H1 (cell line): ENCODE data around the gene AGPAT3. TPM values are rescaled to one million over a fixed set of nuclear protein-coding genes. Genes with fewer than 3 reads are reported as not detected.

ENCODE experiments used
- CTCF ChIA-PET: fragments of 300-600 bp; sonication (Branson Sonifier 250); formaldehyde crosslinking; loops from one replicate; lab custom pipeline; 2021; ENCODE audit not compliant: partially characterized antibody; lab: Charles Lee
- POLR2A ChIA-PET: fragments of 300-600 bp; sonication (Branson Sonifier 250); formaldehyde crosslinking; loops from one replicate; lab custom pipeline; 2021; ENCODE audit warnings: inconsistent platforms; ENCODE audit not compliant: partially characterized antibody; lab: Charles Lee
- DNase-seq, 2 experiments: peaks; one replicate each; pipeline versions ENCODE4 v3.0.0 to v3.0.0-alpha.2; 2010 to 2022; ENCODE audit warnings: low spot score in 2 of 2, low read depth in 1 of 2, mixed read lengths in 1 of 2
- FAIRE-seq: peaks from 2 replicates; lab custom pipeline; 2011; peaks lifted over from hg19 to GRCh38; lab: Jason Lieb, UNC
- H2AFZ ChIP-seq: 2 replicates; pipeline ENCODE4 v1.8.1; 2012; ENCODE audit warnings: low read length, inconsistent platforms
- H2AK5ac ChIP-seq: 2 replicates; pipeline ENCODE4 v1.6.1; 2013; ENCODE audit warnings: low read depth, low read length
- H2BK120ac ChIP-seq: replicated peaks from 2 replicates; pipeline ENCODE3; 2013; ENCODE audit warnings: low read depth, low read length, inconsistent platforms
- H2BK12ac ChIP-seq: 2 replicates; pipeline ENCODE4 v1.6.1; 2013; ENCODE audit warnings: low read depth, low read length
- H2BK15ac ChIP-seq: 2 replicates; pipeline ENCODE4 v1.6.1; 2013; ENCODE audit warnings: low read length
- H2BK20ac ChIP-seq: 2 replicates; pipeline ENCODE4 v1.6.1; 2013; ENCODE audit warnings: low read length
- H2BK5ac ChIP-seq: 2 replicates; pipeline ENCODE4 v1.6.1; 2013; ENCODE audit warnings: low read depth, low read length
- H3K14ac ChIP-seq: 2 replicates; pipeline ENCODE4 v1.6.1; 2013; ENCODE audit warnings: inconsistent platforms; ENCODE audit not compliant: insufficient read length
- H3K18ac ChIP-seq: 2 replicates; pipeline ENCODE4 v1.6.1; 2013; ENCODE audit warnings: low read length; ENCODE audit errors: extremely low read depth
- H3K23ac ChIP-seq: 2 replicates; pipeline ENCODE4 v1.6.1; 2013; ENCODE audit warnings: inconsistent platforms; ENCODE audit not compliant: insufficient read length
- H3K23me2 ChIP-seq: 2 replicates; pipeline ENCODE4 v1.6.1; 2013; ENCODE audit warnings: low read depth, low read length
- H3K27ac ChIP-seq: 2 replicates; pipeline ENCODE4 v1.6.1; 2011; ENCODE audit warnings: low read depth, low read length, inconsistent platforms
- H3K27me3 ChIP-seq, 4 experiments: replicated peaks in 1 of 4; 1 replicate in 1 of 4; 2 replicates in 3 of 4; pipeline versions ENCODE4 v1.6.1 to v1.8.1; 2011 to 2013; ENCODE audit warnings: low read length in 3 of 4, mild to moderate bottlenecking in 3 of 4, inconsistent platforms in 2 of 4, mixed read lengths in 2 of 4, moderate library complexity in 1 of 4; ENCODE audit not compliant: control insufficient read depth in 3 of 4, insufficient read depth in 3 of 4; ENCODE audit errors: extremely low read depth in 1 of 4
- H3K36me3 ChIP-seq, 4 experiments: 2 replicates each; pipeline versions ENCODE4 v1.6.1 to v1.8.1; 2011 to 2013; ENCODE audit warnings: mild to moderate bottlenecking in 4 of 4, low read length in 3 of 4, moderate library complexity in 2 of 4, control low read depth in 1 of 4, inconsistent platforms in 1 of 4; ENCODE audit not compliant: insufficient read depth in 4 of 4, control insufficient read depth in 2 of 4
- H3K4ac ChIP-seq: replicated peaks from 2 replicates; pipeline ENCODE3; 2013; ENCODE audit warnings: low read length, low read depth, mixed read lengths, inconsistent platforms; ENCODE audit not compliant: insufficient read length
- H3K4me1 ChIP-seq, 4 experiments: replicated peaks in 1 of 4; 1 replicate in 1 of 4; 2 replicates in 3 of 4; pipeline versions ENCODE4 v1.6.1 to v1.8.1; 2011 to 2013; ENCODE audit warnings: low read length in 3 of 4, inconsistent platforms in 2 of 4, mixed read lengths in 1 of 4; ENCODE audit not compliant: insufficient read depth in 4 of 4, control insufficient read depth in 3 of 4
- H3K4me2 ChIP-seq, 2 experiments: 2 replicates each; pipeline versions ENCODE4 v1.6.1 to v1.8.1; 2011 to 2013; ENCODE audit warnings: low read depth in 2 of 2, low read length in 2 of 2, control low read depth in 1 of 2, inconsistent platforms in 1 of 2, mild to moderate bottlenecking in 1 of 2; ENCODE audit not compliant: insufficient read depth in 1 of 2
- H3K4me3 ChIP-seq, 4 experiments: fragments of 200-600, 300-600 bp in 1 of 4; sonication (generic), shearing (Covaris generic), sonication (Bioruptor Twin) in 1 of 4; 2 replicates each; pipeline versions ENCODE4 v1.5.1 to v1.8.1; 2011 to 2016; ENCODE audit warnings: low read length in 4 of 4, low read depth in 3 of 4, control low read depth in 2 of 4, inconsistent platforms in 2 of 4, mild to moderate bottlenecking in 2 of 4, mixed read lengths in 1 of 4, moderate library complexity in 1 of 4; ENCODE audit not compliant: insufficient read depth in 2 of 4; ENCODE audit errors: extremely low read depth in 1 of 4
- H3K56ac ChIP-seq: replicated peaks from 2 replicates; pipeline ENCODE3; 2013; ENCODE audit warnings: low read depth, mild to moderate bottlenecking, mixed read lengths, low read length, inconsistent platforms; ENCODE audit not compliant: insufficient read length
- H3K79me1 ChIP-seq: 2 replicates; pipeline ENCODE4 v1.6.1; 2013; ENCODE audit warnings: low read depth, low read length, control low read depth
- H3K79me2 ChIP-seq, 2 experiments: 2 replicates each; pipeline versions ENCODE4 v1.6.1 to v1.8.1; 2012 to 2013; ENCODE audit warnings: low read length in 2 of 2, mild to moderate bottlenecking in 2 of 2, inconsistent platforms in 1 of 2; ENCODE audit not compliant: insufficient read depth in 2 of 2, control insufficient read depth in 1 of 2
- H3K9ac ChIP-seq, 4 experiments: replicated peaks in 1 of 4; 1 replicate in 1 of 4; 2 replicates in 3 of 4; pipeline versions ENCODE4 v1.6.1 to v1.8.1; 2011 to 2013; ENCODE audit warnings: low read depth in 3 of 4, low read length in 3 of 4, control low read depth in 2 of 4, mild to moderate bottlenecking in 2 of 4, moderate library complexity in 2 of 4, inconsistent platforms in 1 of 4; ENCODE audit errors: extremely low read depth in 1 of 4
- H3K9me3 ChIP-seq, 2 experiments: 2 replicates each; pipeline versions ENCODE4 v1.6.1 to v1.8.1; 2012 to 2013; ENCODE audit warnings: mild to moderate bottlenecking in 2 of 2, moderate library complexity in 2 of 2, control low read depth in 1 of 2, inconsistent platforms in 1 of 2, low read depth in 1 of 2, low read length in 1 of 2, mixed read lengths in 1 of 2; ENCODE audit not compliant: insufficient read depth in 2 of 2
- H4K20me1 ChIP-seq, 2 experiments: replicated peaks in 1 of 2; 2 replicates each; pipeline versions ENCODE3 to v1.8.1; 2011 to 2013; ENCODE audit warnings: inconsistent platforms in 2 of 2, low read length in 2 of 2, mild to moderate bottlenecking in 1 of 2; ENCODE audit not compliant: insufficient read depth in 2 of 2, control insufficient read depth in 1 of 2
- H4K5ac ChIP-seq: 2 replicates; pipeline ENCODE4 v1.6.1; 2013; ENCODE audit warnings: low read length, low read depth, mixed read lengths, inconsistent platforms; ENCODE audit not compliant: insufficient read length
- H4K8ac ChIP-seq: 2 replicates; pipeline ENCODE4 v1.8.0; 2013; ENCODE audit warnings: mild to moderate bottlenecking, moderate library complexity, low read length, inconsistent platforms; ENCODE audit not compliant: insufficient read depth; ENCODE audit errors: extremely low read depth
- H4K91ac ChIP-seq: replicated peaks from 2 replicates; pipeline ENCODE3; 2013; ENCODE audit warnings: low read length, mixed read lengths, inconsistent platforms; ENCODE audit not compliant: insufficient read length
- ATF3 ChIP-seq: IDR thresholded peaks from 2 replicates; pipeline ENCODE4 v1.6.1; 2011; ENCODE audit warnings: low read depth, mild to moderate bottlenecking, low read length; ENCODE audit not compliant: insufficient read depth
- BACH1 ChIP-seq: IDR thresholded peaks from 2 replicates; pipeline ENCODE4 v1.6.1; 2012; ENCODE audit warnings: low read length, improper control_type of control experiment
- CBX5 ChIP-seq: fragments of 300-800, 300-1000 bp; sonication (generic); IDR thresholded peaks from 2 replicates; pipeline ENCODE4 v1.7.1; 2016; ENCODE audit warnings: antibody characterized with exemption, low read length, low read depth
- EP300 ChIP-seq, 2 experiments: IDR thresholded peaks; 1 replicate in 1 of 2; 2 replicates in 1 of 2; pipeline ENCODE4 v1.6.1; 2011 to 2012; ENCODE audit warnings: low read depth in 2 of 2, low read length in 2 of 2, mild to moderate bottlenecking in 2 of 2, borderline replicate concordance in 1 of 2, inconsistent platforms in 1 of 2, moderate library complexity in 1 of 2
- EZH2 ChIP-seq: fragments of 200-600 bp; sonication (generic); IDR thresholded peaks from 2 replicates; pipeline ENCODE4 v1.7.1; 2012; ENCODE audit warnings: low read depth, mild to moderate bottlenecking, moderate library complexity, low read length, inconsistent platforms; ENCODE audit not compliant: severe bottlenecking
- HDAC2 ChIP-seq, 2 experiments: fragments of 300-600 bp in 1 of 2; sonication (generic) in 1 of 2; IDR thresholded peaks; 2 replicates each; pipeline ENCODE4 v1.6.1; 2011 to 2012; ENCODE audit warnings: low read depth in 2 of 2, low read length in 2 of 2, mild to moderate bottlenecking in 2 of 2, moderate library complexity in 2 of 2, borderline replicate concordance in 1 of 2, inconsistent platforms in 1 of 2
- MAFK ChIP-seq: IDR thresholded peaks from 2 replicates; pipeline ENCODE4 v1.6.1; 2012; ENCODE audit warnings: low read depth, mild to moderate bottlenecking, improper control_type of control experiment, low read length
- NANOG ChIP-seq: IDR thresholded peaks from 2 replicates; pipeline ENCODE4 v1.6.1; 2011; ENCODE audit warnings: low read length, low read depth, mild to moderate bottlenecking, inconsistent platforms; ENCODE audit not compliant: insufficient read depth, poor library complexity, severe bottlenecking
- RNF2 ChIP-seq: fragments of 200-900, 300-1000 bp; sonication (generic); IDR thresholded peaks from 2 replicates; pipeline ENCODE4 v1.7.1; 2016; ENCODE audit warnings: borderline replicate concordance, low read depth, mild to moderate bottlenecking, antibody characterized with exemption, low read length; ENCODE audit not compliant: poor library complexity, severe bottlenecking; ENCODE audit errors: missing control alignments
- SIX5 ChIP-seq: IDR thresholded peaks from 2 replicates; pipeline ENCODE4 v1.6.1; 2011; ENCODE audit warnings: mild to moderate bottlenecking, low read depth, low read length
- SUZ12 ChIP-seq: fragments of 200-600 bp; sonication (generic); IDR thresholded peaks from 2 replicates; pipeline ENCODE4 v1.6.1; 2012; ENCODE audit warnings: mild to moderate bottlenecking, inconsistent platforms, low read length, moderate library complexity, mixed read lengths
- TCF12 ChIP-seq: IDR thresholded peaks from 2 replicates; pipeline ENCODE4 v1.6.1; 2011; ENCODE audit warnings: low read depth, mild to moderate bottlenecking, low read length
- WGBS, 2 experiments: shearing (Covaris generic) in 1 of 2; methylation state at CpG; one replicate each; pipeline versions ENCODE4 v1.1.6 to v1.1.7; 2013 to 2015; ENCODE audit warnings: low lambda C conversion rate in 2 of 2, mixed read lengths in 2 of 2, inconsistent platforms in 1 of 2, low coverage in 1 of 2, missing lambda C conversion rate in 1 of 2; ENCODE audit not compliant: insufficient replicate concordance in 2 of 2, insufficient coverage in 1 of 2, insufficient read length in 1 of 2; ENCODE audit errors: extremely low coverage in 1 of 2, missing lambda C conversion rate in 1 of 2; 5-methylcytosine and 5-hydroxymethylcytosine counted together
- polyA plus RNA-seq, 7 experiments: library from polyadenylated mRNA; depleted of rRNA in 3 of 7; stranded (reverse) in 5 of 7; unstranded in 2 of 7; fragments of >200 nt in 5 of 7; fragments of 200-250 nt in 2 of 7; gene quantifications; 1 replicate in 5 of 7; 2 replicates in 1 of 7; 4 replicates in 1 of 7; pipeline versions ENCODE4 v1.2.1 to v1.2.3, GENCODE V29; 2011 to 2013; ENCODE audit warnings: missing spikeins in 2 of 7, mixed read lengths in 2 of 7
- total RNA-seq: library from RNA; stranded (reverse); fragmentation: NEBNext Ultra II Directional; extraction: Animal tissue kit (Norgen Biotek cat#: 25700); gene quantifications from 2 replicates; pipeline ENCODE4 v1.2.1, GENCODE V29; 2021

Gene AGPAT3
- total and polyA plus RNA-seq, 2 of the 8 experiments (the other 6 are each of a cell fraction or from before 2014, with no cell fraction given): 5.8 to 7.3 TPM

- Histone ChIP-seq H2BK12ac (no peak overlapping the region), H4K91ac (no peak overlapping the region), H3K56ac (no peak overlapping the region), H3K27me3 (no peaks in the 10 kb centered on the region), H3K4ac (no peak overlapping the region), H3K27ac (no peak overlapping the region), H3K4me2 (no peak overlapping the region; a peak in 1 of 4 replicates), H2AFZ (no peak overlapping the region), H3K23me2 (no peaks in the 10 kb centered on the region; the same call in 1 of the 2 replicates), H2BK5ac (no peak overlapping the region), H4K5ac (no peak overlapping the region), H2BK20ac (no peak overlapping the region), H2BK120ac (no peak overlapping the region), H3K9ac (no peak overlapping the region), H3K18ac (no peak overlapping the region), H3K79me2 (peaks cover 30 to 96% of the 10 kb centered on the region in 2 experiments), H4K8ac (no peak overlapping the region), H2AK5ac (no peak overlapping the region), H3K23ac (no peak overlapping the region), H3K4me1 (peaks cover 3 to 15% (median 10%) of the 10 kb centered on the region in 4 experiments), H3K14ac (no peak overlapping the region), H3K79me1 (peaks cover 16% of the 10 kb centered on the region), H3K9me3 (no peaks in the 10 kb centered on the region), H4K20me1 (peaks cover 15 to 26% of the 10 kb centered on the region in 2 experiments), H3K4me3 (no peak overlapping the region), H2BK15ac (no peak overlapping the region), H3K36me3 (no peaks in the 10 kb centered on the region; a peak in 1 of 8 replicates)
- CTCF ChIA-PET: interaction anchor here (1.1 kb wide), 1 partner anchor 85 kb away, joined by 3 read pairs; no protein-coding TSS in a partner anchor
- 96% methylated on average over 1 of the region's 1 CpG; no CpG with 5 or more reads in 1 of the 2 experiments for WGBS, 2 experiments
- POLR2A ChIA-PET: interaction anchor here (1.9 to 2.8 kb wide), 2 partner anchors 9 to 11 kb away, joined by 6 to 8 read pairs; no protein-coding TSS in a partner anchor
- FAIRE-seq (no peak), DNase-seq (no peak)
- TF ChIP-seq ATF3 (no peak), EP300 (IDR thresholded peaks at IDR 0.05; ENCODE audit: borderline replicate concordance in 1 of 2, low read depth in 2 of 2, low read length in 2 of 2) (no peak), RNF2 (no peak), SUZ12 (no peak), TCF12 (no peak), CBX5 (no peak), MAFK (no peak), EZH2 (no peak), NANOG (no peak), BACH1 (no peak), SIX5 (no peak), HDAC2 (IDR thresholded peaks at IDR 0.05; ENCODE audit: borderline replicate concordance in 1 of 2, low read depth in 2 of 2, low read length in 2 of 2) (no peak)
These were observed 159.2 kb downstream of the AGPAT3 start for GRCh38 chr21:44024257-44024656.
